GM18951 (cell line): ENCODE results near the gene SDR39U1.

ENCODE experiments used
- POLR2A ChIP-seq: IDR thresholded peaks from 4 replicates; pipeline ENCODE4 v1.6.1; 2011; ENCODE audit warnings: mild to moderate bottlenecking; ENCODE audit not compliant: insufficient read length, insufficient read depth; ENCODE audit errors: extremely low read depth
- in situ Hi-C: fragments of 300-500 bp; cut with MboI; formaldehyde crosslinking; loops from one replicate; pipeline ENCODE4 v1.12.0; 2022; ENCODE audit warnings: low sequenced_read_pairs, mixed read lengths, inconsistent platforms; ENCODE audit not compliant: unreplicated experiment

Gene SDR39U1

GRCh38 chr14:24439257-24439656 lies 3.3 kb downstream of the SDR39U1 start:
- no peak for TF ChIP-seq POLR2A
- in situ Hi-C loops: loop anchor here (10.0 kb wide), 1 partner anchor 104 kb away; the partner anchor contains the start of genes ADCY4 and RIPK3

- no peak for TF ChIP-seq POLR2A
- in situ Hi-C loops: loop anchor here (10.0 kb wide), 1 partner anchor 104 kb away; the partner anchor contains the start of genes ADCY4 and RIPK3
Observed at GRCh38 chr14:24438223-24439097, 4.1 kb downstream of the SDR39U1 start.

- no peak for TF ChIP-seq POLR2A
- in situ Hi-C loops: loop anchor here (10.0 kb wide), 1 partner anchor 103 kb away; the partner anchor contains the start of genes ADCY4 and RIPK3
Observed at GRCh38 chr14:24437736-24438067, 4.9 kb downstream of the SDR39U1 start.

- peak; percentile 1 for TF ChIP-seq POLR2A
Observed at GRCh38 chr14:24437020-24437735, 5.4 kb downstream of the SDR39U1 start.

GRCh38 chr14:24436355-24437019 lies 6.1 kb downstream of the SDR39U1 start:
- in situ Hi-C loops: loop anchor here (10.0 kb wide), 1 partner anchor 102 kb away; the partner anchor contains the start of genes ADCY4 and RIPK3
- TF ChIP-seq POLR2A: no peak

More at GRCh38 chr14:24437020-24437735, 5.4 kb downstream of the SDR39U1 start:
- in situ Hi-C loops: loop anchor here (10.0 kb wide), 1 partner anchor 102 kb away; the partner anchor contains the start of genes ADCY4 and RIPK3

- TF ChIP-seq POLR2A: no peak
- in situ Hi-C loops: loop anchor here (10.0 kb wide), 1 partner anchor 101 kb away; the partner anchor contains the start of genes ADCY4 and RIPK3
Observed at GRCh38 chr14:24435998-24436354, 6.6 kb downstream of the SDR39U1 start.

GRCh38 chr14:24435192-24435810 lies 7.3 kb downstream of the SDR39U1 start:
- in situ Hi-C loops: loop anchor here (10.0 kb wide), 1 partner anchor 100 kb away; the partner anchor contains the start of genes ADCY4 and RIPK3
- no peak for TF ChIP-seq POLR2A

- no peak for TF ChIP-seq POLR2A
- in situ Hi-C loops: loop anchor here (10.0 kb wide), 1 partner anchor 100 kb away; the partner anchor contains the start of genes ADCY4 and RIPK3
Observed at GRCh38 chr14:24434676-24435075, 7.9 kb downstream of the SDR39U1 start.

- in situ Hi-C loops: loop anchor here (10.0 kb wide), 1 partner anchor 99 kb away; the partner anchor contains the start of genes ADCY4 and RIPK3
- no peak for TF ChIP-seq POLR2A
Observed at GRCh38 chr14:24434036-24434435, 8.5 kb downstream of the SDR39U1 start.

GRCh38 chr14:24432259-24433131 lies 10.1 kb downstream of the SDR39U1 start:
- in situ Hi-C loops: loop anchor here (10.0 kb wide), 1 partner anchor 98 kb away; the partner anchor contains the start of genes ADCY4 and RIPK3

GRCh38 chr14:24431569-24432258 lies 10.9 kb downstream of the SDR39U1 start:
- peak; percentile 23 for TF ChIP-seq POLR2A
- in situ Hi-C loops: loop anchor here (10.0 kb wide), 1 partner anchor 97 kb away; the partner anchor contains the start of genes ADCY4 and RIPK3

More at GRCh38 chr14:24432259-24433131, 10.1 kb downstream of the SDR39U1 start:
- no peak for TF ChIP-seq POLR2A
